MV-4-11 (cell line): ENCODE results near the gene BIN1.

Experiments
- DNase-seq: peaks from one replicate; lab custom pipeline; 2025; lab: John Stamatoyannopoulos, UW

Gene BIN1

DNA sequence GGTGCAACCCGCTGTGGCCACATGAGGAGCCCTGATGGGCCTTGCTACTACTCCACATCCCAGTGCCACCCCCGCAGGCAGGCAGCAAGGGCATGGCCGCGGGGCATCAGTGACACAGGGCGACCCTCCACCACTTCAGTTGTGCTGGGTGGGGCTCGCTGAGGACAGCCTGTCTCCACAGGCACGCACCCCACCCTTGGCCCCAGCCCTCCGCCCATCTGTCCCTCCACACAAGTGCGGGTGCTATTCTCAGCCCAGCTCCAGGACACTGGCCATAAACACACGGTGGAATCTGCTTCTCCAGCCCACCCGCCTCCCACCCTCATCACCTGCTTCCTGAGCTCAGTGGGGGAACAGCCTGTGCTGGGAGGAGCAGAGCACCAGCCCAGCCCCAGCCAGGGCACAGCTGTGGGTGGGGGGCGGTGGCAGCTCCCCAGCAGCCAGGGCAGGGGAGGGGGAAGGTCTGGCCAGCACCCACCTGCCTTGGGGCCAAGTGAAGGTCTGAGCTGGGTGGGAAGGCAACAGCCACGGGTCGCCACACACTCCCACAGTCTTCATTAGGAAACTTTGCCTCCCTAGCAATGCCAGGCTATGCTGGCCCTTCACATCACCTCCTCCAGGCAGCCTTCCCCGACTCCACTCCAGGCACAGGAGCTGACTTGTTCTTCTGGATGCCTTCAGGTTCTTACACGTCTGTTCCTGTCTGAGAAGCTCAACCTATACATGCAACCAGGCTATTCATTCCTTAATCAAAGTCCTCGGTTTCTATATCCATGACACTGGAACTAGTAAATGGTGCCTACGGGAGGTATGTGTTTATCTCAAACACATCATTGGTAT lies 16.5 kb downstream of the BIN1 start:
- DNase-seq = no peak

- DNase-seq = no peak
Observed at GRCh38 chr2:127089478-127090235, 17.3 kb downstream of the BIN1 start.

DNA sequence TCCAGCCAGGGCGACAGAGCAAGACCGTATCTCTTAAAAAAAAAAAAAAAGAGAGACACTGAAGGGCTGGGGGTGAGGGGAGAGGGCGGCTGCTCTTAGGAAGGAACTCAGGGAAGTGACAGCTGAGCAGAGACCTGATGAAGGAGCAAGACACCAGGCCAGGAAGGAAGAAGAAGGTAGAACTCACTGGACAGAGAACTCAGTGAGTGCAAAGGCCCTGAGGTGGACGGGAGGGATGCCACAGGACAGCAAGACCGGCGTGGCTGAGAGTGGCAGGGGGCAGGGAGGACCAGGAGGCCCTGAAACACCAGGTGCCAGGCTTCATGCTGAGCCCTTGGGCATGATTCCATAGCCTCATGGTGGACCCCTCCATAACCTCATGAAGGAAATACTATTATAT lies 18.2 kb downstream of the BIN1 start:
- DNase-seq = no peak

DNA sequence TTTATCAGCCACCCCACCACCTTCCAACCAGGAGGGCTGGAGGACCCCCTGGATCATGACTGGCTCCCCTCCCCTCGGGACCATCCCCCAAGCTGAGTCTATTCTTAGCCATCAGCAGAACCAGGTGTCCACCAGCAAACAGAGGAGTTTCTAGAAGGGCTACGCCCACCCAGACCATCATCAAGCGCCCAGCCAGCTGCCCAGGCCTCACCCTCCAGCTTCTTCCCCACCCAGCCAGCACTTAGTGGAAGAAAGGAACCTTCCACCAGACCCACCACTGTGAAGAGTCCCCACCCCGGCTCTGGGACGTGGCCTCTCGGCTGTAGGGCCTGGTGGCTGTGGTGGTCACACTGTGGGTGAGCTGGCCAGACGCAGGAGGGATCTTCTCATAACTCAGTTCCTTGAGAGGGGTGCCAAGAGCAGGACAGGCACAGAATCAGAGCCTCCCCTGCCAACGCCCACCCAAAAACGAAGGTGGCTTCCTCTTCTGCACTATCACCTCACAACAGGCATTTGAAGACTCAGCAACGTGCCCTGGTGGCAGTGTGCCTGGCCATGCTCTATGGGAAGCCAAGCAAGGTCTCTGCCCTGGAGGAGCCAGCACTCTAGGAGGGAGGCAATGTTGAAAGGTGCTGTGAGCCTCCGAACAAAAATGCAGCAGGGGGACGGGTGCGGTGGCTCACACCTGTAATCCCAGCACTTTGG lies 19.0 kb downstream of the BIN1 start:
- DNase-seq = no peak

DNA sequence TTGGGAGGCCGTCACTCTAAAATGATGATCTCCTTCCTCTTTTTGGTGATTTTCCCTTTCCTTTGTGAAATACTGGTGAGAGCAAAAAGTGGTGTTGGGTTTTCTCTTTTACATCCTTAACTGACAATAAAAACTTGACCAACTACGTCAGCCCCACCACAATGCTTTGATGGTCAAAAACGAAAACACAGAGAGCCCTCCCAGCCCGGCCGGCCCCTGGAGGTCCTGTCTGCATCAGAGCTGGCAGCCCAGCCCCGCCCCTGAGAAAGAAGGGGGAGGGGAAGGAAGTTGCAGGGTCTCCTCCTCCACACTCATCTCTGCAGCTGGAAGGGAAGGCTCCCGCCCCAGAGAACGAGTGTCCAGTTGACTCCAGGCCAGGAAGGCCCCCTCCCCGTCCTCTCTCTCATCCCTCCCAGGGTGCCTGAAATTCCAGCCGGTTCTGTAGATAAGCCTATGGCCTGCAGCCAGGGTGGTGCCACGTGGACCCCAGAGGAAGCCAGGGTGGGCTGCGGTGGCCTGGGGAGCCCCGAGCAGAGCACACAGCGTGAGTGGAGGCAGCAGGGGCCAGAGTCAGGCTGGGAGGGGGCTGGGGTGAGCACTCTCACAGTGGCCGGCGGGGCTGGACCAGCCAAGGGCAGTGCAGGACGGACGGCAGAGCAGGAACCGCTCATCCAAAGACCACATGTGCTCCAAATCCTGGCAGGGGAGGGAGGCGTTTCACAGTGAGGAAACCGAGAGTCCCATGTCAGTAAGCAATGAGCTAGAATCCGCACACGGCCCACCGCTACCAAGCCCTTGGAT lies 19.8 kb downstream of the BIN1 start:
- DNase-seq = peak; percentile 95

- DNase-seq = peak; percentile 72
Observed at GRCh38 chr2:127085317-127085681, 21.7 kb downstream of the BIN1 start.

GRCh38 chr2:127084611-127085316 lies 22.2 kb downstream of the BIN1 start:
- DNase-seq = peak; percentile 73

DNA sequence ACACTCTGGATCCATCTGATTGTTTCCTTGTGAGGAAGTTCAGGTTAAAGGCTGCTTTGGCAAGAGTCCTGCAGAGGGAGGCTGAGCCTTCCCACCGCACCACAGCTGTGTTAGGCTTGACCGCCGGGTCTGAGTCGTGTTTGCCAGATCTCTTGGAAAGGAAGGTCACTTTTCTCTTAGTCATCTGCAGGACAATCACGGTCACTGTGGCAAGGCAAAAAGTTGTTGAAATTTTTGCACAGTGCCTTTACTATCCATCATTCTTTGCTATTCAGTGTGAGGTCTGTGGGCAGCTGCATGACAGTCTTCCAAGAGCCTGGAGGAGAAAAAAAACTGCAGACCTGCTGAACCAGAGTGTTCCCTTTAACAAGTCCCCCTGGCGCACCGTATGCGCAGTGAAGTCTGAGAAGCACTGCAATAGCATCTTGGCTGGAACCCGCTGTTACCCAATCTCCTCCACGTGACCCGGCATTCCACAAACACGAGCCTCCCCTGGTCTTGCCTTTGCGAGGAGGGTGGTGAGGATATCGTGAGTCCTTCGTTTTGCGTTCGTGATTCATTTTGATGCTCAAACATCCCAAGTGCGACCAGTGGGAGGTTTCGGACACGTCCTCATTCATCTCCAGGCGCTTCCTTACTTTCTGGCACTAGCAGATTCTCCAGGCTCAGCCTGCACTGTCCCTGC lies 23.0 kb downstream of the BIN1 start:
- peak; percentile 68 for DNase-seq

DNA sequence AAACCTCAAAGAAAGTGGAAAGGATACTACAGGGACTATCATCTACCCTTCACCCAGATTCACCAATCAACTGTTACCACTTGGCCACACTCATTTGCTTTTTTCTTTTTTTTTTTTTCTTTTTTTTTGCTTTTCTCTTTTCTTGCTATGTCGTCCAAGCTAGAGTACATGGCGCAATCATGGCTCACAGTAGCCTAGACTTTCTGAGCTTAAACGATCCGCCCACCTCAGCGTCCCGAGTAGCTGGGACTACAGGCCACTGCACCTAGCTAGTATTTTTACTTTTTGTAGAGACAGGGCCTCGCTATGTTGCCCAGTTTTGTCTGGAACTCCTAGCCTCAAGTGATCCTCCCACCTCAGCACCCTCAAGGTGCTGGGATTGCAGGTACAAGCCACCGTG lies 24.0 kb downstream of the BIN1 start:
- peak; percentile 37 for DNase-seq

- DNase-seq = no peak
Observed at GRCh38 chr2:127081826-127082633, 24.9 kb downstream of the BIN1 start.

GRCh38 chr2:127080938-127081755 lies 25.8 kb downstream of the BIN1 start:
- DNase-seq = peak; percentile 78

GRCh38 chr2:127080226-127080937 lies 26.6 kb downstream of the BIN1 start:
- DNase-seq = peak; percentile 28

DNA sequence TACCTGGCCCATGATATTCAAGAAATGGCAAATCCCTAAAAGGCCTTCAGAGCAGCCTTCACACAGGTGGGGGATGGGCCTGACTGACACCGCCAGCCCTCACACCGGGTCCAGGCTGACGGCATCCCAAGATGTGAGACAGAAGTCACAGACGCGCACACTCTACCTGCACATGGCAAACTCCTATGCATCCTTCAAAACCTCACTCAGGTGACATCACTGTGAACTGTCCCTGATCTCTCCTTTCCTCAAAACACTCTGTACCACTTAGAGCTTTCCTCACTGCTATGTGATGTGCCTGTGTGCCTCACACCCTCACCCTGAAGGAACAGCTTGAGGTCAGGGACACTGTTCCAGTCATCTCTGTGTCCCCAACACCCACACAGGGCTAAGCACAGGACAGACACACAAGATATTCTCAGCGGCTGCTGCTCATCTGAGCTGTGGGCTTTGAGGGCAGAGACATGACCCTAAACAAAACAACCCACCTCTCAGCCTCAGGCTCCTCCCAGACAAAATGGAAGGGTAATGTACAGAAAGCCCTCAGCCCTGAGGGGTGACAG lies 27.5 kb downstream of the BIN1 start:
- no peak for DNase-seq

- no peak for DNase-seq
Observed at GRCh38 chr2:127078666-127079270, 28.2 kb downstream of the BIN1 start.

DNA sequence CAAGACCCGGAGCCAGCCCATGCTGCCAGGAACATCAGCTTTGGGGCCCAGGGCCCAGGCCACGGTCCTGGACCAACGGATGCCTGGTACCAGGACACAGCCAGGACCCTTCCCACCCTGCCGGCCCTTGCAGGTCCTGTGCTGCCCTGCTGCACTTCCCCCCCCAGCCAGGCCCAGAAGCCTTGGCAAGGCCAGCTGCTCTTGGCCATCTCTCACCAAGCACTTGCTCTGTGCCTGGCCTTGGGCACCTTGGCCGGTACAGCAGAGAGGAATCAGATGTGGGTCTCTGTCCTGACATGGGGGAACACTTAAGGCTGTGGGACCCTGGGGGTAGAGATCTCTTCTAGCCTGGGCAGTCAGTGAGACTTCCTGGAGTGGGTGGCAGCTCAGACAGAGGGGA lies 28.9 kb downstream of the BIN1 start:
- DNase-seq = no peak

- DNase-seq = no peak
Observed at GRCh38 chr2:127076924-127077323, 30.0 kb downstream of the BIN1 start.

DNA sequence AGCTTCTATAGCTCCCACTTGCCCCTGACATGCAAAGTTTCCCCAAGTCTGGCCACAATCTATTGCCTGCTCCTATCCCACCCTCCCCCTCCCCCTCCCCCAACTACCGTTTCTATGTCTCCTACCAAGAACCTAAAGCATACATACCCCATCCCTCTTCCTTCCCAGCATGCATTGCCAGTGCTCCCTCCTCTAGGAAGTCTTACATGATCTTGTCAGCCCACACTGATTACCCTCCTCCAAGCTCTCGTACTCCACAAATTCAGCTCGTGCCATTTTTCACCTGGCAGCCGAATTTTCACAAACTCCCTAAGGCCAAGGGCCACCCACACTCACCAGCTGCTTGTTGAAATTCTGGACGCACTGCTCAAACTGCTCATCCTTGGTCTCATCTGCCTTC lies 30.7 kb downstream of the BIN1 start:
- DNase-seq = no peak

DNA sequence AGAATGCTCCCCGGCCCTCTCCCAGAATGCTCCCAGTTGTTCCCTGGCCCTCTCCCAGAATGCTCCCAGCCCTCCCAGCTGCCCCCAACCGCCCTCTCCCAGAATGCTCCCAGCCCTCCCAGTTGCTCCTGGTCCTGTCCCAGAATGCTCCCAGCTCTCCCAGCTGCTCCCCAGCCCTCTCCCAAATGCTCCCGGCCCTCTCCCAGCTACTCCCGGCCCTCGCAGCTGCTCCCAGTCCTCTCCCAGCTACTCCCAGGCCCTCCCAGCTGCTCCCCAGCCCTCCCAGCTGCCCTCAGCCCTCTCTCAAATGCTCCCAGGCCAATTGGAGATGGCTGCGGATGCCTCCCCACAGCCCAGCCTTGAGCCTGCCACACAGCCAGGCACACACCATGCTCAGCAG lies 31.1 kb downstream of the BIN1 start:
- no peak for DNase-seq
